CD8-positive, alpha-beta memory T cell (primary cell): ENCODE results near the gene TRIM9. TPM values are rescaled to one million over a fixed set of nuclear protein-coding genes. Genes with fewer than 3 reads are reported as not detected.

ENCODE experiments used
- CTCF ChIA-PET: fragments of 350-600 bp; sonication (Branson Sonifier 250); formaldehyde crosslinking; loops from one replicate; lab custom pipeline; 2021; ENCODE audit warnings: antibody characterized with exemption; lab: Charles Lee
- POLR2A ChIA-PET: fragments of 350-600 bp; sonication (Branson Sonifier 250); formaldehyde crosslinking; loops from one replicate; lab custom pipeline; 2021; ENCODE audit warnings: antibody characterized with exemption; lab: Charles Lee
- DNase-seq, 5 donors: peaks; one replicate each; pipeline versions ENCODE4 v3.0.0 to v3.0.0-alpha.2; 2020 to 2022; ENCODE audit warnings: mixed read lengths in 1 of 5
- H3K27ac ChIP-seq: one replicate; pipeline ENCODE4 v1.7.0; 2013; ENCODE audit warnings: low read depth, mild to moderate bottlenecking, low read length, moderate library complexity
- H3K27me3 ChIP-seq: 2 replicates; pipeline ENCODE4 v1.7.0; 2013; ENCODE audit warnings: low read length, mild to moderate bottlenecking; ENCODE audit not compliant: insufficient read depth, poor library complexity, severe bottlenecking
- H3K36me3 ChIP-seq: 2 replicates; pipeline ENCODE4 v1.7.0; 2013; ENCODE audit warnings: mild to moderate bottlenecking, low read length, moderate library complexity; ENCODE audit not compliant: insufficient read depth
- H3K4me1 ChIP-seq: 2 replicates; pipeline ENCODE4 v1.7.0; 2013; ENCODE audit warnings: mild to moderate bottlenecking, low read length, moderate library complexity; ENCODE audit not compliant: insufficient read depth
- H3K4me3 ChIP-seq: 2 replicates; pipeline ENCODE4 v1.7.0; 2013; ENCODE audit warnings: mild to moderate bottlenecking, low read length
- H3K9me3 ChIP-seq: 2 replicates; pipeline ENCODE4 v1.7.0; 2013; ENCODE audit warnings: mild to moderate bottlenecking, low read length
- H3K27ac Mint-ChIP-seq, 8 donors: one replicate each; pipeline ENCODE4 v1.8.0; 2020 to 2021; ENCODE audit warnings: mixed read lengths in 8 of 8, mild to moderate bottlenecking in 6 of 8, inconsistent platforms in 3 of 8, moderate library complexity in 3 of 8
- H3K27me3 Mint-ChIP-seq, 2 donors: one replicate each; pipeline ENCODE4 v1.8.0; 2020 to 2021; ENCODE audit warnings: mixed read lengths in 2 of 2, mild to moderate bottlenecking in 1 of 2, moderate library complexity in 1 of 2
- H3K36me3 Mint-ChIP-seq, 3 donors: one replicate each; pipeline ENCODE4 v1.8.0; 2020 to 2021; ENCODE audit warnings: mixed read lengths in 3 of 3, inconsistent platforms in 1 of 3, mild to moderate bottlenecking in 1 of 3
- H3K4me1 Mint-ChIP-seq, 3 donors: one replicate each; pipeline ENCODE4 v1.8.0; 2020 to 2021; ENCODE audit warnings: mixed read lengths in 3 of 3, inconsistent platforms in 1 of 3, mild to moderate bottlenecking in 1 of 3
- H3K4me3 Mint-ChIP-seq, 7 donors: one replicate each; pipeline ENCODE4 v1.8.0; 2020 to 2021; ENCODE audit warnings: mixed read lengths in 7 of 7, mild to moderate bottlenecking in 6 of 7, moderate library complexity in 4 of 7, inconsistent platforms in 2 of 7
- H3K9me3 Mint-ChIP-seq, 5 donors: one replicate each; pipeline ENCODE4 v1.8.0; 2020 to 2022; ENCODE audit warnings: mixed read lengths in 5 of 5, mild to moderate bottlenecking in 3 of 5, moderate library complexity in 2 of 5, inconsistent platforms in 1 of 5
- polyA plus RNA-seq: library from polyadenylated mRNA; unstranded; fragments of 300-500 nt; fragmentation: Illumina TruSeq; gene quantifications from one replicate; pipeline ENCODE4 v1.2.3, GENCODE V29; 2021
- total RNA-seq, 2 experiments: library from RNA; stranded (reverse); gene quantifications; one replicate each; pipeline ENCODE4 v1.2.3, GENCODE V29; 2021

TRIM9 gene
- total and polyA plus RNA-seq, 3 experiments from 2014 or later, result 0.05 to 1.0 (median 0.85) TPM

DNA sequence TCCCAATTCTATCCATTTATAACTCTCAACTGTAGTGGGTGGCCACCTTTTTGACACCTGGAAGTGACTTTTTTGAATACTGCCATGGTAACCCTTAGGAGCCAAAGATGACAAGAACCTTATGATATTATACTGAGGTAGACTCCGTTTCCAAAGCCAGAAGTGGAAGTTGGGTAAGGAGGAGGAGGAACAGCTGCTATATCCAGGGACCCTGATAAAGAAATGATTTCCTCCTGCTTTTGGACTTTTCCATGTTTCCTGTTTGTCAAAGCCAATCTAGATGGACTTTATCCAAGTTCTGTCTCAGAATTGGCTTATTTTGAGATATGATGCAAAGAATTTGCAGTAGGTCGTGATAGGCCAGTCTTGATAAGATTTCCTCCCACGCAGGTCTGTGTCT lies 14.3 kb downstream of the TRIM9 start:
- Mint-ChIP-seq H3K27me3 (peaks cover 6 to 39% of the 10 kb centered on the region in 2 donors), H3K36me3 (peaks cover 0 to under 1% (median 0%) of the 10 kb centered on the region in 3 donors), H3K27ac (no peak overlapping the region), H3K4me3 (no peak overlapping the region), H3K4me1 (no peaks in the 10 kb centered on the region), H3K9me3 (no peaks in the 10 kb centered on the region)
- CTCF ChIA-PET, result no interaction called here
- Histone ChIP-seq H3K4me3 (no peak overlapping the region), H3K27me3 (no peaks in the 10 kb centered on the region), H3K36me3 (no peaks in the 10 kb centered on the region), H3K4me1 (no peaks in the 10 kb centered on the region), H3K27ac (no peak overlapping the region), H3K9me3 (no peaks in the 10 kb centered on the region)
- DNase-seq, result no peak
- POLR2A ChIA-PET, result no interaction called here

DNA sequence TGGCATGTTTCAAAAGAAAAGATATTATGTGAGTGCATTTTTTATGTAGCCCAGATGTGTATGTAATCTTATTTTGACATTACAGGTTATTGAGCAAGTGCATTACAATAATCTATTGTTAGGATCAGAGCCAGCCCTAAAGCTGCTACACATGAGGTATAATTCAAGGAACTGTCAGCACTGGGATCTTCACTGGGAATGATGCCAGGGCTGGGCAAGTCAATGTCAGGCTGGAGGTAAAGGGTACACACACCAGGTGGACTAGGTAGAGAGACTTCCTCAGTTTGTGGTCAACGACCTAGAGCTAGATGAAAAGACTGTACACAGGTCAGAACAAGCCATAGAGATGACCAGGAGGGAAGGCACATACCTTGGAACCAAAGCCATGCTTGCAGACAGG lies 15.4 kb downstream of the TRIM9 start:
- Histone ChIP-seq H3K9me3 (no peaks in the 10 kb centered on the region), H3K36me3 (no peaks in the 10 kb centered on the region), H3K27ac (no peak overlapping the region), H3K4me1 (no peaks in the 10 kb centered on the region), H3K27me3 (no peaks in the 10 kb centered on the region), H3K4me3 (no peak overlapping the region)
- Mint-ChIP-seq H3K4me1 (no peaks in the 10 kb centered on the region), H3K4me3 (no peak overlapping the region), H3K27me3 (peaks cover 6 to 42% of the 10 kb centered on the region in 2 donors), H3K27ac (no peak overlapping the region), H3K36me3 (peaks cover 0 to 2% (median 0%) of the 10 kb centered on the region in 3 donors), H3K9me3 (no peaks in the 10 kb centered on the region)
- ChIA-PET CTCF (no interaction called here), POLR2A (no interaction called here)
- DNase-seq, result no peak

DNA sequence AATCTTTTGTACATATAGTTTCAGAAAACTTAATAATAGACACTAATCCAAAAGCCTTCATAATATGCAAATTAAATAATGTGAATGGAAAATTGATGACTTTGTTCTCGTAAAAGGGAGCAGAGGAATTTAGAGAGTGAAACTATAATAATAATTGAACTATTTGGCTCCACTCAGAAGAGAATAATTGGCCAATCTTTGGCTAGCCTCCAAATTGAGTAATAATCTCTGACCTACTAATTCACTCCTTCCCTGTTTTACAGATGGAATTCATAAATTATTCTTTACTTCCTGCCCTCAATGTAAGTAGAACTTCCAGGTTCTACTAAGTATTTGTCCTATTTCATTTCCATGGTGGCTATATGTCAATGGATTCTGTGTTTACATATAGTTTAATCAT lies 15.8 kb downstream of the TRIM9 start:
- no peaks in the 10 kb centered on the region for H3K9me3 ChIP-seq
- peaks cover 6 to 42% of the 10 kb centered on the region in 2 donors for H3K27me3 Mint-ChIP-seq

DNA sequence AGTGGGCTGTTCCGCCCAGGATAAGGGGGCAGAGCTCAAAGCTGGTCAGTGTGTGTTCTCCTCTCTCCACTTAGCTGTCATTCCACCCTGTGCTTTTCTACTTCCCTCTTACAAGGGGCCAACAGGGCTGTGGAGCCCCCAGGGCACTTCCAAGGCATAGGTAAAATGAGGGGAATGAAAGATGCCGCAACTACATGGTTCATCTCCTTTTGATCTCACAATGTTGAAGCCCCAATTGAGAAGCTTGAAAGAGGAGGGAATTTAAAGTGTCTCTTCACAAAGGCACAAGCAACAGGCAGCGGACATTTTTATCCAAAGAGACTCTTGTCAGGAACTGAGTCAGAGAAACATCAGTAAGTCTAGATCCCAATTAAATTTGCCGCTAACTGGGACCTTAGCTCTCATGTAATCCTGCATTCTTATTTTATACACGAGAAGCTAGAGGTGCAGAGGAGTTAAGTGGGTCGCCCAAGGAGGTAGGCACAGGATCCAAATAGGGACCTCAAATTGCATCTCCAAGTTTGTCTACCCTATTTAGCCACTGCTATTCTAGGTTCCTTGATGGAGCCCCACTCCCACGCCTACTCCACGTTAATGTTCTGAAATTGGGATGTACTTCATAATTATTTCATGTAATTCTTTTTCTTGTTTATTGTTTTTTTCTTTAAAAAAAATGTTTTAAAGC lies 20.1 kb downstream of the TRIM9 start:
- Histone ChIP-seq H3K36me3 (no peaks in the 10 kb centered on the region), H3K27me3 (no peaks in the 10 kb centered on the region), H3K9me3 (no peaks in the 10 kb centered on the region), H3K4me1 (no peaks in the 10 kb centered on the region), H3K4me3 (no peak overlapping the region), H3K27ac (no peak overlapping the region)
- CTCF ChIA-PET, result no interaction called here
- Mint-ChIP-seq H3K4me3 (no peak overlapping the region), H3K27me3 (peaks cover 5 to 36% of the 10 kb centered on the region in 2 donors), H3K27ac (no peak overlapping the region), H3K4me1 (no peaks in the 10 kb centered on the region), H3K36me3 (peaks cover 0 to 4% (median 2%) of the 10 kb centered on the region in 3 donors), H3K9me3 (peaks cover 0 to 6% (median 0%) of the 10 kb centered on the region in 5 donors)
- DNase-seq, result no peak
- POLR2A ChIA-PET, result no interaction called here

More for the DNA sequence above, 15.8 kb downstream of the TRIM9 start:
- CTCF ChIA-PET, result no interaction called here
- DNase-seq, result no peak
- no peaks in the 10 kb centered on the region for H3K36me3 ChIP-seq
- no peak overlapping the region for H3K27ac Mint-ChIP-seq
- H3K9me3 Mint-ChIP-seq, result no peaks in the 10 kb centered on the region
- no peak overlapping the region for H3K4me3 ChIP-seq
- no peak overlapping the region for H3K4me3 Mint-ChIP-seq
- peaks cover 0 to 2% (median 0%) of the 10 kb centered on the region in 3 donors for H3K36me3 Mint-ChIP-seq
- POLR2A ChIA-PET, result no interaction called here
- H3K27ac ChIP-seq, result no peak overlapping the region
- no peaks in the 10 kb centered on the region for H3K4me1 Mint-ChIP-seq
- H3K27me3 ChIP-seq, result no peaks in the 10 kb centered on the region
- H3K4me1 ChIP-seq, result no peaks in the 10 kb centered on the region

DNA sequence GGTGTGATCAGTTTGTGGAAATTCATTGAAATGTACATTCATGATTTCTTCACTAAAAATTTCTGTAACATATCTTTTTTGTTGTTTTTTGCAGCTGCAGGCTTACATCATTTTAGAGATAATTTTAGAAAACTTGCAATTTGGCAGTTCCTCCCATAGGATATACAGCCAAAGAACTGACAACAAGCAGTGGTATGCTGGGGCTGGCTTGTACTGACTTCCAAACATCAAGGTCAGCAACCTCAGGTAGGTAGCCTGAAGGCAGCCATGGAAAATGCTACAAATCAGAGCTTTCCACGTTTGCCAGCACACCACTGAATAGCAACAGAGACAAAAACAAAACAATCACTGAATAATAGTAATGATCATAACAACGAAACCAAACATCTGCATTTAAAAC lies 21.2 kb downstream of the TRIM9 start:
- Mint-ChIP-seq H3K27me3 (peaks cover 1 to 28% of the 10 kb centered on the region in 2 donors), H3K4me3 (no peak overlapping the region), H3K9me3 (peaks cover 0 to 6% (median 0%) of the 10 kb centered on the region in 5 donors), H3K4me1 (no peaks in the 10 kb centered on the region), H3K36me3 (peaks cover 0 to 4% (median 2%) of the 10 kb centered on the region in 3 donors), H3K27ac (no peak overlapping the region)
- Histone ChIP-seq H3K4me1 (no peaks in the 10 kb centered on the region), H3K27me3 (no peaks in the 10 kb centered on the region), H3K9me3 (no peaks in the 10 kb centered on the region), H3K36me3 (no peaks in the 10 kb centered on the region), H3K27ac (no peak overlapping the region), H3K4me3 (no peak overlapping the region)
- ChIA-PET POLR2A (no interaction called here), CTCF (no interaction called here)
- no peak for DNase-seq

DNA sequence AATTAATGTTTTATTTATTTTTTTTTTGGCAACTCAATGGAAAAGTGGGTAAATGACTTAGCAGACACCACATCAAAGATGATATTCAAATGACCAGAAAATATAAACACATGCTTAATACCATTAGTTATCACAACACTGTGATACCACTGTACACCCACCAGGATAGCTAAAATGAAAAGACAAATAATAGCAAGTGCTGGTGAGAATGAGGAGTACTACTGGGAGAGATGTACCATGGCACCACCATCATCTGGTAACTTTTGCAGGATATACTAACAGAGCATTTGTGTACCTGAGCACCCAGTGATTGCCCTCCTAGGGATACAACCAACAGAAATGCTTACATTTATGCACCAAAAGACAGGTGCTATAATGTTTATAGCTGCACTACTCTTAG lies 21.9 kb downstream of the TRIM9 start:
- Histone ChIP-seq H3K27me3 (no peaks in the 10 kb centered on the region), H3K36me3 (no peaks in the 10 kb centered on the region), H3K4me3 (no peak overlapping the region), H3K27ac (no peak overlapping the region), H3K4me1 (no peaks in the 10 kb centered on the region), H3K9me3 (no peaks in the 10 kb centered on the region)
- Mint-ChIP-seq H3K9me3 (peaks cover 0 to 6% (median 0%) of the 10 kb centered on the region in 5 donors), H3K27ac (no peak overlapping the region), H3K4me1 (no peaks in the 10 kb centered on the region), H3K27me3 (peaks cover under 1 to 24% of the 10 kb centered on the region in 2 donors), H3K36me3 (peaks cover 0 to 4% (median 2%) of the 10 kb centered on the region in 3 donors), H3K4me3 (no peak overlapping the region)
- ChIA-PET CTCF (no interaction called here), POLR2A (no interaction called here)
- no peak for DNase-seq

DNA sequence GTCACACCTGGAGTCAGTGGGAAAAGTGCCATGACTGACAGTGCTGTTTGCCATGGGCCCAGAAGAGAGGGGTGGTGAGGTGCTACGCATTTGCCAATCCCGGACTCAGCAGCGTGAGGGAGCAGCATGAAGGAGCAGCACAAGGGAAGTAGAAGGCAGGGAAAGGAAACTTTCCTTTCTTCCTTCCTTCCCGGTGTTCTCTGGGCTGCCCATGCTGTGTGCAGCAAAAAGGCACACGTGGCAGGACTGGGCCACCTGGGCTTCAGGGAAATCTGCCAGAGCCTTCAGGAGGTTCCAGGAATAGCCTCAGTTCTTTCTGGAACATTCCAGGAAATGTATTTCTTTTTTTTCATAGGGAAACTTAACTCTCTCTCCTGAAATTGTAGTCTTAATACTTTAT lies 23.0 kb downstream of the TRIM9 start:
- H3K4me1 ChIP-seq, result no peaks in the 10 kb centered on the region
- no peak overlapping the region for H3K27ac ChIP-seq
- H3K27ac Mint-ChIP-seq, result no peak overlapping the region
- no peaks in the 10 kb centered on the region for H3K27me3 ChIP-seq
- ChIA-PET POLR2A (no interaction called here), CTCF (no interaction called here)
- H3K36me3 ChIP-seq, result no peaks in the 10 kb centered on the region
- no peak overlapping the region for H3K4me3 Mint-ChIP-seq
- H3K9me3 ChIP-seq, result no peaks in the 10 kb centered on the region
- no peaks in the 10 kb centered on the region for H3K4me1 Mint-ChIP-seq
- peaks cover 0 to 6% (median 0%) of the 10 kb centered on the region in 5 donors for H3K9me3 Mint-ChIP-seq
- H3K27me3 Mint-ChIP-seq, result peaks cover 0 to 16% of the 10 kb centered on the region in 2 donors
- no peak for DNase-seq
- H3K4me3 ChIP-seq, result no peak overlapping the region
- H3K36me3 Mint-ChIP-seq, result peaks cover 0 to 4% (median 2%) of the 10 kb centered on the region in 3 donors

DNA sequence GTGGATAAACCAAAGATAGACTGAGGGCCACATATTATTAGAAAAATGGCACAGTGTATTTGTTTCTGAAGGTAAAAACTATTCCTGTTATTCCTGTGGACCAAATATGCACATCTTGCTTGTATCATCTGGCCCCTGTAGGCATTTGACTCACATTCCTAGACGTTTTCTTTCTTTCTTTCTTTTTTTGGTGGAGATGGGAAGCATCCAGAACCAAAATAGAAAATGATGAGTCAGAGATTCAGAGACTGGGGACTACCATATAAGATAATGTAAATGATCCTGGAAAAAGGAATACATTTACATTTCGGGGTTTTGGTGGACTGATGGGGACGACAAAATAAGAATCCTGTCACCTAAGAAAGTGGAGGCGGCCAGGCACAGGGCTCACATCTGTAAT lies 24.2 kb downstream of the TRIM9 start:
- H3K9me3 Mint-ChIP-seq, result peaks cover 0 to 6% (median 0%) of the 10 kb centered on the region in 5 donors
- H3K27ac ChIP-seq, result no peak overlapping the region
- H3K9me3 ChIP-seq, result no peaks in the 10 kb centered on the region
- H3K36me3 Mint-ChIP-seq, result peaks cover 0 to 4% (median 2%) of the 10 kb centered on the region in 3 donors
- no peaks in the 10 kb centered on the region for H3K4me1 ChIP-seq
- no peak overlapping the region for H3K4me3 ChIP-seq
- no peak overlapping the region for H3K4me3 Mint-ChIP-seq
- no peaks in the 10 kb centered on the region for H3K4me1 Mint-ChIP-seq
- H3K27me3 ChIP-seq, result no peaks in the 10 kb centered on the region
- ChIA-PET POLR2A (no interaction called here), CTCF (no interaction called here)
- H3K27ac Mint-ChIP-seq, result no peak overlapping the region
- no peak for DNase-seq
- peaks cover 0 to 9% of the 10 kb centered on the region in 2 donors for H3K27me3 Mint-ChIP-seq
- no peaks in the 10 kb centered on the region for H3K36me3 ChIP-seq
